KG1 (cell line): ENCODE measurements around the gene SIDT1.

ENCODE experiments used
- DNase-seq: peaks from one replicate; lab custom pipeline; 2025; lab: John Stamatoyannopoulos, UW

Gene SIDT1

GRCh38 chr3:113531826-113532697 is at the start of gene SIDT1:
SIDT1 (plus strand) TSS chr3:113532555; CDS start chr3:113533022, 467 bp downstream.
- peak; percentile 26 for DNase-seq

- DNase-seq: no peak
These were observed 47.2 kb upstream of the SIDT1 start for GRCh38 chr3:113485161-113485609.

DNA sequence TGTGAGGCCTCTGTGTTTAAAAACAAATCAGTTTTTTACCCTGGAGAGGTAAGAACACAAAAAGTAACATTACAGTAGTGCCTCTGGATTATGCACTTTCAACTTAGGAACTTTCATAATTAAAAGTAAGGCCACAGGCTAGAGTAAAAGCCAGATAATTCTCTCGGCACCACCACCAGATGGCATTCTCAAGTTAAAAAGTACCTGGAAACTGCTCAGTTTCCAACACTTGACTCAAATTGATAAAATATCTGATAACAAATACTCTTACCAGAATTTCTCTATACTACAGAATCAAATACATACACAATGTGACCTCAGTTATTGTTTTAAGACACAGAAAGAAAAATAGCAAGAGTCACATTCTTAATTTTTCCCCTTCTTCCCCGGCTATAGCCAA is 37.3 kb upstream of the SIDT1 start:
- no peak for DNase-seq

DNA sequence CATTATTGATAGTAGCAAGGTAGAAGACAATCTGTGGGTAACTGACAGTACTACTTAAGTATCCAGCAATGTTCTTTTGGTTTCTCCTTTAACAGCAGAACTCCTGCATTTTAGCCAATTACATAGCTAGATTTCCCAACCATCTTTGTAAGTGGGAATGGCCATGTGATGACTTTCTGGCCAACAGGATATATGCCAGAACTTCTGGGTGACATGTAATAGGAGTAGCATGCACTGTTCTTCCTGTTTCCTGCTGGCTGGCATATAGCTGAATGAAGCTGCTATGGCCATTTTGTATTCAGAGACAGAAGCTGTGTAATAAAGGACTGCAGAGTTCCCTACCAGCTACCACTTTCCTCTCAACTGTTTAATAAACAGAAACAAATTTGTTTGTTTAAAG is 35.4 kb upstream of the SIDT1 start:
- DNase-seq: no peak

DNA sequence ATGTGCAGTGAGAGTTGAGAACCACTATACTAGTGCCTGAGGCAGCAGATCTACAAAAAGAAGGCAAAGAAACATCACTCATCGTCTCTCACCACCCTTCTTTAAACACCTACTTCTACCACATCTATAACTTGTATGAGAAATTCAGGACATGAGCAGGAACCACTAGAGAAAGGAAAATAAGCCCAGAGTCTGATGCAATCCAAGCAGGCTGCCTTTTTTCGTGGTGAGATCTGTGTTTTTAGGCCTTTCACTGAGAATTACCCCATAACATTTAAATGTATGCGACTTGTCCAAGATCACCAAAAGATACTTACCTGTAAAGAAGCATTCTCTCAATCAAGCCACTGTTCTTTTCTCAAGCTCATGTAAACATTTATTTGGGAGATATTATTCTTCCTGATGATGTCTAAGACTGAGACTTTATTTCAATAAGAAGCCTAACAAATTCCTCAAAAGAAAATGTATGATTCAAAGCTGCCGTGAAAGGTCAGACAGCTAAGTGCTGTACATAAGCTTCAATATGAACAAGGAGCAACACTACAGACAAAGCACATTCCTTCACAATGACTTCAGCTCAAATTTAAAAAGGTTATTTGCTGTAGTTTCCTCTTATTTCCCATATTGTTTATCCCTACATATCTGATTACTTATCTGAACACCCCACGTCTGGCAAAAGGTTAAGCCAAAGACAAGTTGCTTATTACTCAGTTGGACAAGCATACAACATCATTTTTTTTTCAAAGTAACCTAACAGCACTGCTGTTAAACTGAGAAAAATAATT is 33.9 kb upstream of the SIDT1 start:
- DNase-seq: no peak

- DNase-seq: no peak
These were observed 33.3 kb upstream of the SIDT1 start for GRCh38 chr3:113499081-113499480.

GRCh38 chr3:113501597-113501996 is 30.8 kb upstream of the SIDT1 start:
- DNase-seq: no peak

DNA sequence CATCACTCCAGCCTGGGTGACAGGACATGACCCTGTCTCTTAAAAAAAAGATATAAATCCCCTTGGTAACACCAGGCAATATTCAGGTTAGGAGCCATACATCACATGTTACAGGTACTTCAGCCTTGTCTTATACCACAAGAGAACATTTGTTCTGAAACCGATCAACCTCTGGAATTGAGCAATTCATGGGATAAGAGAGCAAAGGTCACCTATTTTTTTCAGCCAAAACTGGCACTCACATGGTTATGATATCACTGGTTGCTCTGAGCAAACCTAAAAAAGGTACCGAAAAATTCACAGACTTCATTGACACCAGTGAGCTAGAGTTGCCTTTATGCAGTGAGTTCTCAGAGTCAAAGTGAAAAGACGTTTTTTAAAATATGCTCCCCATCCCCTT is 26.5 kb upstream of the SIDT1 start:
- no peak for DNase-seq

- no peak for DNase-seq
These were observed 24.8 kb upstream of the SIDT1 start for GRCh38 chr3:113507501-113508067.

DNA sequence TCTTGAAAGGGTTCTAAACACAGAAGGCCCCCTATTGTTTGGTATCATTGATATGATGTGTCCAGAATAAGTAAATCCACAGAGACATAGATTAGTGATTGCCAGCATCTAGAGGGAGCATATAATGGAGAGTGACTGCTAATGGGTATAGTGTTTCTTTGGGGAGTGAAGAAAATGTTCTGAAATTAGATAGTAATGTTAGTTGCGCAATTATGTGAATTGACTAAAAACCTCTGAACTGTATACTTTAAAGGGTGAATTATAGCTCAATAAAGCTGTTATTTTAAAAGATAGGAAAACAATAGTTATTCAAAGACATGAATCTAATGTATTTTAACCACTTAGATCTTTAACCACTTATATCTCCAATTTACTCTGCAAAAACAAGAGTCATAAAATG is 23.4 kb upstream of the SIDT1 start:
- no peak for DNase-seq

DNA sequence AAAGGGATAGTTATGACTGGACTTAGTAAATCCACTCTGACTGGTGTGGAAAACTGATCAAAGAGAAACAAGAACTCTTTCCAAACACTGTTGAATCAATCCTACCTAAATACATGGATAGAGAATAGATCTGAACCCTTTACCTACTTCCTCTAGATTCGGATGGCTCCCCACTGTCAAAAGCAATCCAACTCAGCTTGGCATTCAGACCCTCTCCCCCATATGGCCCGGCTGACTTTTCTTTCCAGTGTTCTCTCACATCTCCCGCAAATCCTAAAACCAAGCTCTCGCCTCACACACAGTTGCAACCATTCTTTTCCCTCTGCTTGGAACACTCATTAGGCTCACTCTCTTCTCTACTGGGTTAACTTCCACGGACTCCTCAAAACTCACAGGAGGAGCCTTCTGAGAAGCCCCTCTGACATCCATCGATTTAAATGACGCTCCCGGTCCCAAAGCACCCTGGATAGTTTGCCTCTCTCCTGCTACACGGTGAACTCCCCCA is 18.0 kb upstream of the SIDT1 start:
- DNase-seq: peak; percentile 74

DNA sequence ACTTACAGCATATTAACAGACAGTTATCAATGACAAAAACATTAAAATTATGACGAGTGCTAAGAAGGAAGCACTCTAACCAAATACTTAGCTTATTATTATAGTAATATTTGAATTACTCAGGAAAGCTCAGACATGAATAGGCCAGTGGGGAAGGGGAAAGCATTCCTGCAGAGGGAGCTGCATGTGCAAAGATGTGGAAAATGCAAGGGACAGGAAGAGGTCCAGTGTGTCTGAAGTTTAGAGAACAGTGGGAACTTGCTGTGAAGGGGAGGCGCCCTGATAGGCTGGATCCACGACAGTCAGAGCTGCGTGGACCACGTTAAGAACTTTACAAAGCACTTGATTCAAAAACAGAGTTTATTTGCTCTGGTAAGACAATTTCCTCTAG is 16.2 kb upstream of the SIDT1 start:
- no peak for DNase-seq

DNA sequence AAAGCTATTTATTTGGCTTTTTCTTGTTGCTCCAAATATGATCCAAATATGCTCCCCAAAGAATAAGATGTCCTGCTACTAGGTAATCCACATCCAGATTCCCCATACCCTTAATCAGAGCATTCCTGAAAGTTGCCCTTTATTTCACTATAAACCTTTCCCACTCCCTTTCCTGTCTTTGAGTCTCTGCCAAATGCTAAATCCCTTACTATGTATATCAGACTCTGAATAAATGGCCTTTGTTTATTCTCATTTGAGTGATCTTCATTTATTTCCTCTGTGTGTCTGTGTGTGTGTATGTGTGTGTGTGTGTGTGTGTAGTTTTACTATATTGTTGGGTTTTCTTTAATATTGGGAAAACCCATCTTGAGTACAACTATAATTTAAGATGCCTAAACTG is 10.4 kb upstream of the SIDT1 start:
- DNase-seq: no peak

GRCh38 chr3:113523241-113523640 is 9.1 kb upstream of the SIDT1 start:
- DNase-seq: no peak

DNA sequence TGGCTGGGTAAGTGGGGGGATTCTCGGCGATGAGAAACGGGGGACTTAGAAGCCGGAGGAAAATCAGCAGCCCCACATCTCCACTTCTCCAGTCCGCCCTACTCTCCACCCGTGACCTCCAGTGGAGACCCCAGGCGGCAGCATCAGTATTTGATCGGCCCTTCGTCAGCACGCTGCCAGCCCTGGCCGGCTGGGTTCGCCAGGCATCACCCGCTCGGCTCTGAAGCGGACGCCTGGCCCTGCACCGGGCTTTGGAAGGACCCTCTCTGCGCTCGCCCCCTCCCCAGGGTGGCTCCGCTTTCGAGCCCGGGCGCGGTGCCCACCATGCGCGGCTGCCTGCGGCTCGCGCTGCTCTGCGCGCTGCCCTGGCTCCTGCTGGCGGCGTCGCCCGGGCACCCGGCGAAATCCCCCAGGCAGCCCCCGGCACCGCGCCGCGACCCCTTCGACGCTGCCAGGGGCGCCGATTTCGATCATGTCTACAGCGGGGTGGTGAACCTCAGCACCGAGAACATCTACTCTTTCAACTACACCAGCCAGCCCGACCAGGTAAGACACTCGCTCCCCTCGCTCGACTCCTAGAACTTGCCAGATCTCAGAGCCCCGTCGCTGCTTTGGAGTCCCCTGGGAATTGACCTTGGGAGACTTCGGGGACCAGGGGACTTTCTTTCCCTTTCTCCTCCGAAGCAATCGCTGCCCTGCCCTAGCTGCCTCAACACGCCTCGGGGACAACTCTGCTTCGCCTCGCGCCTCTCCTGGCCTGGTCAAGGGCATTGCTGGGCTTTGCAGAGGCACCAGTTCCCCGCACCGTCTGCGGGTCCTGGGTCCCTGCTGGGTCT is 561 bp downstream of the SIDT1 start:
- DNase-seq: no peak

GRCh38 chr3:113533534-113533892 is 1.2 kb downstream of the SIDT1 start:
- DNase-seq: no peak

DNA sequence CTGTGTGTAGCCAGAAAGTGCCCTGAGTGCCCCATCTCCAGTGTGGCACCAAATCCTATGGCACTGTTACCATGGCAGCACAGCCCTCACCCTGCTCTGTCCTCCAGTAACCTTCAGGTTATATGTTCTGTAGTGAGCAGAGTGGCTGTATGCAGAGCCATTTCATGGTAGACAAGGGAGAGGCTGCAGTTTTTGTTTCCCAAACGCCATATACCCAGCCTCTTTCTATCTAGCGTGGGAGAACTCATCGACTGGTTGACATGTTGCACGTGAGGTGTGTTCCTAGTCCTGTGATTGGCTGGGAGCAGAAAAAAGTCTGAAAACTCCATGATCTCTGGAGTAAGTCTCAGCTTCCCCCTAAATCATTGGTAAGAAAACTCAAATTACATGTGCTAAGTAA is 2.0 kb downstream of the SIDT1 start:
- DNase-seq: no peak

GRCh38 chr3:113535898-113536297 is 3.5 kb downstream of the SIDT1 start:
- DNase-seq: no peak

GRCh38 chr3:113536627-113537101 is 4.3 kb downstream of the SIDT1 start:
- no peak for DNase-seq

GRCh38 chr3:113537155-113537554 is 4.8 kb downstream of the SIDT1 start:
- DNase-seq: no peak

- no peak for DNase-seq
These were observed 9.2 kb downstream of the SIDT1 start for GRCh38 chr3:113541519-113541918.

GRCh38 chr3:113545594-113545993 is 13.2 kb downstream of the SIDT1 start:
- DNase-seq: no peak
